HepG2 (cell line): ENCODE measurements around the gene ZWILCH. TPM values are rescaled to one million over a fixed set of nuclear protein-coding genes. Genes with fewer than 3 reads are reported as not detected.
"Not testable (repeated sequence)": the region's sequence is repeated elsewhere in the genome, so short reads cannot be mapped to it uniquely, and the experiment has no call there.

Experiments
- ATAC-seq: fragments of 200-7000 bp; cut with Tn5 transposase; 3 replicates; pipeline ENCODE4 v1.9.1; 2020; ENCODE audit warnings: mild to moderate bottlenecking, moderate library complexity
- BruUV-seq: library from RNA; stranded (reverse); fragments of 400-500 nt; replicated peaks from 2 replicates; lab custom pipeline; 2021; lab: Mats Ljungman, UMichigan
- CTCF ChIA-PET: fragments of 300-600 bp; formaldehyde crosslinking; extraction: SDS; loops from one replicate; lab custom pipeline; 2021; ENCODE audit warnings: low total read pairs, inconsistent platforms, low intra/inter-chr PET ratio; lab: Yijun Ruan, JAX
- POLR2A ChIA-PET: fragments of 350-600 bp; sonication (Branson Sonifier 250); formaldehyde crosslinking; loops from one replicate; lab custom pipeline; 2020; ENCODE audit warnings: antibody characterized with exemption, inconsistent platforms; lab: Yijun Ruan, JAX
- DNase-seq: peaks from one replicate; pipeline ENCODE4 v3.0.0-alpha.2; 2015; ENCODE audit warnings: low spot score
- FAIRE-seq: peaks from 3 replicates; lab custom pipeline; 2011; peaks lifted over from hg19 to GRCh38; lab: Jason Lieb, UNC
- H2AFZ ChIP-seq: one replicate; pipeline ENCODE4 v1.6.1; 2011; ENCODE audit warnings: low read length, inconsistent platforms
- H3K27ac ChIP-seq: fragments of 300-600 bp; 3 replicates; pipeline ENCODE4 v1.8.0; 2011; ENCODE audit warnings: mixed run types, mild to moderate bottlenecking, mixed read lengths, low read length, inconsistent platforms; ENCODE audit not compliant: insufficient read depth; ENCODE audit errors: extremely low read length
- H3K27me3 ChIP-seq, 2 experiments: fragments of 200-600 bp in 1 of 2; 2 replicates in 1 of 2; 3 replicates in 1 of 2; pipeline versions ENCODE4 v1.6.0 to v1.8.0; 2011; ENCODE audit warnings: low read length in 2 of 2, mild to moderate bottlenecking in 2 of 2, moderate library complexity in 2 of 2, inconsistent platforms in 1 of 2; ENCODE audit not compliant: insufficient read depth in 2 of 2, control insufficient read depth in 1 of 2
- H3K36me3 ChIP-seq, 2 experiments: fragments of 200-600 bp in 1 of 2; replicated peaks in 1 of 2; 2 replicates in 1 of 2; 3 replicates in 1 of 2; pipeline versions ENCODE4 v1.5.1 to v1.8.0; 2011; ENCODE audit warnings: low read length in 2 of 2, inconsistent platforms in 1 of 2; ENCODE audit not compliant: insufficient read depth in 2 of 2, control insufficient read depth in 1 of 2
- H3K4me1 ChIP-seq: 2 replicates; pipeline ENCODE4 v1.5.1; 2012; ENCODE audit warnings: low read length, inconsistent platforms; ENCODE audit not compliant: insufficient read depth
- H3K4me2 ChIP-seq: 2 replicates; pipeline ENCODE4 v1.6.0; 2011; ENCODE audit warnings: low read depth, low read length, inconsistent platforms
- H3K4me3 ChIP-seq, 3 experiments: fragments of 200-600 bp in 1 of 3; sonication (generic), shearing (Covaris generic) in 1 of 3; replicated peaks in 1 of 3; 2 replicates each; pipeline ENCODE4 v1.5.1; 2011 to 2016; ENCODE audit warnings: low read length in 3 of 3, inconsistent platforms in 2 of 3, low read depth in 2 of 3, mild to moderate bottlenecking in 2 of 3, control low read depth in 1 of 3, mixed read lengths in 1 of 3; ENCODE audit not compliant: insufficient read depth in 1 of 3
- H3K79me2 ChIP-seq: one replicate; pipeline ENCODE4 v1.6.1; 2011; ENCODE audit warnings: low read length, inconsistent platforms; ENCODE audit not compliant: insufficient read depth
- H3K9ac ChIP-seq: 2 replicates; pipeline ENCODE4 v1.6.0; 2011; ENCODE audit warnings: mild to moderate bottlenecking, low read depth, low read length, inconsistent platforms; ENCODE audit not compliant: insufficient read depth
- H3K9me3 ChIP-seq: 2 replicates; pipeline ENCODE4 v1.5.1; 2012; ENCODE audit warnings: mild to moderate bottlenecking, low read length
- H4K20me1 ChIP-seq: 2 replicates; pipeline ENCODE4 v1.6.0; 2011; ENCODE audit warnings: inconsistent platforms, mild to moderate bottlenecking, low read length, moderate library complexity; ENCODE audit not compliant: insufficient read depth
- ARID5B ChIP-seq: IDR thresholded peaks from 2 replicates; pipeline ENCODE4 v1.4.0; 2020; ENCODE audit warnings: mild to moderate bottlenecking, missing genetic modification reagents
- CTCF ChIP-seq: sonication (generic); formaldehyde crosslinking; IDR thresholded peaks from 2 replicates; pipeline ENCODE4 v1.5.0; 2020; ENCODE audit warnings: mild to moderate bottlenecking, missing genetic modification reagents, moderate library complexity
- FOXA3 ChIP-seq: IDR thresholded peaks from 2 replicates; pipeline ENCODE4 v1.6.1; 2016; ENCODE audit warnings: missing genetic modification reagents, missing compliant biosample characterization
- GATAD2A ChIP-seq: IDR thresholded peaks from 2 replicates; pipeline ENCODE4 v1.6.1; 2016
- PAXIP1 ChIP-seq: sonication (generic); formaldehyde crosslinking; conservative IDR thresholded peaks from 2 replicates; pipeline ENCODE4 v1.4.0; 2020; ENCODE audit warnings: mild to moderate bottlenecking, missing genetic modification reagents, moderate library complexity
- SKI ChIP-seq: fragments of 450-650 bp; IDR thresholded peaks from one replicate; pipeline ENCODE4 v1.6.1; 2018; ENCODE audit warnings: mild to moderate bottlenecking; ENCODE audit not compliant: partially characterized antibody
- WGBS: methylation state at CpG from one replicate; pipeline ENCODE4 v1.1.6; 2017; ENCODE audit warnings: low lambda C conversion rate; 5-methylcytosine and 5-hydroxymethylcytosine counted together
- in situ Hi-C: cut with HindIII; loops from 2 replicates; pipeline ENCODE4 v1.10.0; 2017; ENCODE audit warnings: low pct_unique_long_range_greater_than_20kb; ENCODE audit not compliant: extremely low pct_ligation_motif_present
- intact Hi-C: fragments of 100-400 bp; cut with micrococcal nuclease; formaldehyde crosslinking; loops from one replicate; pipeline ENCODE4 v1.10.0; 2022; ENCODE audit not compliant: unreplicated experiment
- polyA plus RNA-seq, 8 experiments: library from polyadenylated mRNA; depleted of rRNA in 3 of 8; stranded (reverse) in 7 of 8; unstranded in 1 of 8; fragments of >200 nt; fragmentation: Illumina TruSeq in 4 of 8; extraction: Trizol in 4 of 8; gene quantifications; 2 replicates each; pipeline versions ENCODE4 v1.2.1 to v1.2.3, GENCODE V29; 2011 to 2016; ENCODE audit warnings: low read depth in 4 of 8, missing spikeins in 1 of 8, mixed read lengths in 1 of 8; ENCODE audit not compliant: insufficient read depth in 1 of 8
- total RNA-seq, 5 experiments: library from RNA; depleted of rRNA; stranded (reverse); fragments of >200 nt; fragmentation: Illumina TruSeq; extraction: Trizol; gene quantifications; 2 replicates each; pipeline ENCODE4 v1.2.3, GENCODE V29; 2016; ENCODE audit warnings: low read depth in 1 of 5

Gene ZWILCH
- total and polyA plus RNA-seq, 2 of the 13 experiments (the other 11 are each of a cell fraction or from before 2014, with no cell fraction given) = 9.5 to 27.8 TPM

- intact Hi-C loops, in situ Hi-C loops, H3K36me3 ChIP-seq, H4K20me1 ChIP-seq, H3K27ac ChIP-seq, H3K4me3 ChIP-seq, ATAC-seq, H3K27me3 ChIP-seq, H2AFZ ChIP-seq, CTCF ChIA-PET, H3K4me2 ChIP-seq, FAIRE-seq, DNase-seq, H3K9ac ChIP-seq, BruUV-seq, H3K9me3 ChIP-seq, H3K79me2 ChIP-seq: not testable (repeated sequence)
- POLR2A ChIA-PET = interaction anchor here (0.6 kb wide), 1 partner anchor 166 kb away, joined by 3 read pairs; no protein-coding TSS in a partner anchor
- H3K4me1 ChIP-seq = peaks cover 22% of the 10 kb centered on the region
- WGBS = 96% methylated on average over 6 of the region's 6 CpGs
Measured at GRCh38 chr15:66465294-66465693, 39.8 kb upstream of the ZWILCH start.

- WGBS = 81% methylated on average over 11 of the region's 11 CpGs
- DNase-seq (peak; percentile 42), ATAC-seq (peak; percentile 82)
- H3K27me3 ChIP-seq, H3K4me2 ChIP-seq, H4K20me1 ChIP-seq, CTCF ChIA-PET, POLR2A ChIA-PET, H2AFZ ChIP-seq, FAIRE-seq, BruUV-seq, H3K9me3 ChIP-seq, H3K36me3 ChIP-seq, intact Hi-C loops, in situ Hi-C loops, H3K4me3 ChIP-seq, H3K9ac ChIP-seq, H3K79me2 ChIP-seq: not testable (repeated sequence)
- peak overlapping the region; percentile 53 for H3K27ac ChIP-seq
- peaks cover 28% of the 10 kb centered on the region for H3K4me1 ChIP-seq
- TF ChIP-seq SKI (peak; percentile 36), CTCF (CRISPR knock-in tag) (peak; percentile 36), GATAD2A (CRISPR knock-in tag) (0 out of 2 replicates have a peak, but pooled peaks have one; percentile 21), ARID5B (peak; percentile 44; the same call in 1 of the 2 replicates), PAXIP1 (CRISPR knock-in tag) (peak; percentile 72), FOXA3 (CRISPR knock-in tag) (peak; percentile 24; the same call in 1 of the 2 replicates)
Measured at GRCh38 chr15:66467162-66468040, 37.7 kb upstream of the ZWILCH start.
